Endometrial microvascular endothelial cells (primary cell): ENCODE data around the gene CD8A. TPM values are rescaled to one million over a fixed set of nuclear protein-coding genes. Genes with fewer than 3 reads are reported as not detected.
"Not testable (repeated sequence)": the region's sequence is repeated elsewhere in the genome, so short reads cannot be mapped to it uniquely, and the experiment has no call there.

Experiments used
- in situ Hi-C: cut with HindIII; loops from 2 replicates; pipeline ENCODE4 v1.10.0; 2017; ENCODE audit warnings: low sequenced_read_pairs, low pct_unique_long_range_greater_than_20kb; ENCODE audit errors: inconsistent ontology term
- total RNA-seq: library from RNA; depleted of rRNA; stranded (reverse); fragments of >200 nt; gene quantifications from one replicate; pipeline ENCODE4 v1.2.3, GENCODE V29; 2015; ENCODE audit errors: inconsistent ontology term

Gene CD8A
- total RNA-seq: not detected

DNA sequence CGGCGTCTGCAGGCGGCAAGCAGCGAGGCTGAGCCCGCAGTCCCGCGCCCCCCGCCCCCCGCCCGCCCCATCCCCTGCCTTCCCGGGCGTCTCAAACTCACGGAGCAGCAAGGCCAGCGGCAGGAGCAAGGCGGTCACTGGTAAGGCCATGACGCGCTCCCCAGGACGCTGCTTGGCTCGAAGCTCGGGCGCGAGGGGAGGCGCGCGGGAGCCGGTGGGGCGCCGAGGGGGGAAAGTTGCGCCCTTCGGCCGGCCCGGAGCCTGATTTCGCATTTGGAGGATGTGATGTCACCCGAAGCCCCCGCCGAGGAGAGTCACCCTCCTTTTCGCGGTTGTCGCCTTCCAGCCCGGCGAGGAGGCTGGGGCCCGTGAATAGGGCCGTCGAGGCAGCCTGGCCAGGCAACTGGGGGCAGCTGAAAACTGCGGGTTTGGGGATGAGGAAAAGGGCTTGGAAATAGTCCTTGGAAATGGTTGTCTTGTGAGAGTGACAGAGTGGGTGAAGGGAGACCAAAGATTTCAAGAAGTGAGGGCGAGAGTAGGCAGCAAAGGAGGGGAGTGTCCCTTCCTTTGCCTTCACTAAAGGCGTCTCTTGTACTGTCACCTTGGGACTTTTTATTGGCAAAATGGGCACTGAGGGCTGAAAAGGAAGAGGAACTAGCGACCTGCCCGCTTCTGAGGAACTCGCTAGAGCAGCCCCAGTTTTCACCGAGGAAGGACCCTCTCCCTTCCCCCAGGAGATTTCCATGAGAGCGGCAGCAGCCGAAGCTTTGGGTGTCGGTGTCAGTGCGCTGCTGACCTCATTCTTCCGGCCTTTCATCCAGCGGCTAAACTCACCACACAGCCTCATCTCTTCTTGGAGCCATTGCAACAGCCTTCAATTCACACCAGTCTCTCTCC is at the start of gene CD8A:
Gene CD8A, minus strand, starts transcription at position 238 of the 897 bp plus-strand sequence. Its CDS starts 88 bp downstream, at position 150.
- in situ Hi-C loops: no loop called here

DNA sequence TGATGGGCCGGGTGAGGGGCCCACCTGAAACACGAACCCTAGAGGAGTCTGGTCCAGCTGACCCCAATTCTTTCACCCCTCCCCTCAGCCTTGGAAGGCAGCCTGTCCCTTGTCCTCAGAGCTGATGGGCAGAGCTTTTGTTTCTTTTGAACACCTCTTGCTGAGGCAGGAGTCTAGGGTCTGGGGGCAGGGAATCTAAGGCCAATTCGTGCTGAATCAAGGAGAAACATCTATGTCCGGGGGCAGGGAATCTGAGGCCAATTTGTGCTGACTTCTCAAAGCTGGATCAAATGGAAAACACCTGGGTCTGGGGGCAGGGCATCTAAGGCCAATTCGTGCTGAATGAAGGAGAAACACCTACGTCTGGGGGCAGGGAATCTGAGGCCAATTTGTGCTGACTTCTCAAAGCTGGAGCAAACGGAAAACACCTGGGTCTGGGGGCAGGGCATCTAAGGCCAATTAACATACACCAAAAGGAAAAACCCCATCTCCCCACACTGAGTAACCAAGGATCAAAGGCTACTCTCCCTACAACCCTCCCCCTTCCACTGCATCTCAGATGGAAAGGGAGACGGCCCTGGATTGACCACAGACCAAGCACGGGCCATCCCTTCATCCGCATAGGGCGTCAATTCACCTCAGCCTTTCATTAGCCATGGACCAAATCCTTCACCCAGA is 49.3 kb upstream of the CD8A start:
- in situ Hi-C loops: not testable (repeated sequence)

DNA sequence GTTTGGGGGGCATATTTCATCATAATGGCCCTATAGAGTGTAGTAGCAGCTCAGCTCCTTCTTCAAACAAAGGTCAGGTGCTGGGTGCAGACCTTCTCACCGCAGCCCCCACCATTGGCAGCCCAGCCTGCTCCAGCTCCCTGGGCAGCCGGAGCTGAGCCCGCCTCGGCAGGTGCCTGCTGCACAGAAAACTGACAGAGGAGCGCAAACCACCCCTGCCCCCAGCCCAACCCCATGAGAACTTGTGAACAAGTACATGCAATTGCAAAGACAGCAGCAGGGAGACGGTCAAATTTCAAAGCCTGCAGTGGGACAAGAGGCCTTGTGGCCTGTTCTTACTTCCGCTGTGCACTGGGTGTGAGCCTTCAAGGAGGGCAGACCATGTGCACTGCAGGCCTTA is 48.7 kb upstream of the CD8A start:
- in situ Hi-C loops: not testable (repeated sequence)

DNA sequence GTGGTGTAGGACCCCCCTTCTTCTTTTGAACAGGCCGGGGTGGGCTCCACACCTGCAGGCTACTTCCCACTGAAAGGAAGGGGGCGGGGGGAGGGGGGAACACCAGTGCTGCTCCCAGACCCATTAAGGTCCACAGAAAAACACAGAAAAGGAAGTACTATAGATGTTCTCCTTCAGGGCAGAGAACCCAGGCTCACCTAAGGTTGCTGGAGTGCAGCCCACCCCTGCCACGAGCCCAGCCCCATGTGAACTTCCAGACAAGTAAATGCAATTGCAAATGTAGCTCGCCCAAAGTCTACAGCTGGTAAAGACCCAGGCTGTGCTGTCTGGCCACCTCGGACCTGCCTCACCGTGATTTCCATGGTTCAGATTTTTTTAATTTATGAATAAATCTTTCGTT is 47.0 kb upstream of the CD8A start:
- in situ Hi-C loops: not testable (repeated sequence)

DNA sequence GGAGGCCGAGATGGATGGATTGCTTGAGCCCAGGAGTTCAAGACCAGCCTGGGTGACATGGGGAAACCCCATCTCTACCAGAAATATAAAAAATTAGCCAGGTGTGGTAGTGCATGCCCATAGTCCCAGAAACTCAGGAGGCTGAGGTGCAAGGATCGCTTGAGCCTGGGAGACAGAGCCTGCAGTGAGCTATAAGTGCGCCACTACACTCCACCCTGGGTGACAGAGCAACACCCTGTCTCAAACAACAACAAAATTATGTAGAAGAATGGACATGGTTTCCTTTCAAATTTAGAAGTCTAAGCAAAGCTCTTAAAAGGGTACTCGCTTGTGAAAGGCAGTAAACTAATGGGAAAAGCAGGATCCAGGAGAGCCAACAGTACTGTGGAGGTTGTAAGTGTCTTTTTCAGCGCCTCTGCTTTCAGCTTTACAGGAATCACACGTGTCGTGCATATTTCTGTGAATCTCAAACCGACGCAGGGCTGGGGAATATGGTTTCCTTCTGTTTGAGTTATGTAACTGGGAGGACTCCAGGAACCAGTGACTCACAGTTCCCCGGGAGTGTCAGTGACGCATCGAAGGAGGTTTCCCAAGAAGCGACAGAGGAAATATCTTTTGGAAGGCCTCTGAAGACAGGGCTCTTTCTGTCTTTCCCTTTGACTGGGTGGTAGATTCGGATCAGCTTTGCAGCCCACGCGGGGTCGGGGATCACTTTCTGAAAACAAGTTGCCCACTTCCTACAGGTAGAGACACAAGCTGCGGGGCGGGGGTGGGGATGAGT is 46.4 kb upstream of the CD8A start:
- in situ Hi-C loops: not testable (repeated sequence)

DNA sequence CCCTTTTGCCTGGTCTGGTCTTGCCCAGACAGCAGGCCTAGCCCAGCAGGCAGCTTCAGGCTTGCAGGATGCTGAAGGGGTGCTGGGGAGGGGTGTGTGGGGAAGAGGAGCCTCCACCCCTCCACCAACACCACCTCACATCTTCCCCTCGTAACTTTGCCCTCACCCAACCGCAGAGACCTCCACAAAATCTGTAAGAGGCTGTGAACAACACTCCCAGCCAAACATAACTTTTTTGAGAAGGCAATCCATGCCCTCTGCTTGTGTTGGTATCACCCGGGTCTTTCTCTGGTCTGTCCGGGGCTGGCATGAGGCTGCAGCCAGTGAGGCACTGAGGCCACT is 44.8 kb upstream of the CD8A start:
- in situ Hi-C loops: not testable (repeated sequence)

DNA sequence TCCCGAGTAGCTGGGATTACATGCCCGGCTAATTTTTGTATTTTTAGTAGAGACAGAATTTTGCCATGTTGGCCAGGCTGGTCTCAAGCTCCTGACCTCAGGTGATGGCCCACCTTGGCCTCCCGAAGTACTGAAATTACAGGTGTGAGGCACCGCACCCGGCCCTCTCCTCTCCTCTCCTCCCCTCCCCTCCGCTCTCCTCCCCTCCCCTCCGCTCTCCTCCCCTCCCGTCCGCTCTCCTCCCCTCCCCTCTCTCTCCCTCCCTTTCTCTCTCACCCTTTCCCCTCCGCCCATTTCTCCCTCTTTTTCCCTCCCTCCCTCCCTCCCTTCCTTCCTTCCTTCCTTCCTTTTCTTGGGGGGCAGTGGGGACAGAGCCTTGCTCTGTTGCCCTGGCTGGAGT is 42.6 kb upstream of the CD8A start:
- in situ Hi-C loops: no loop called here

DNA sequence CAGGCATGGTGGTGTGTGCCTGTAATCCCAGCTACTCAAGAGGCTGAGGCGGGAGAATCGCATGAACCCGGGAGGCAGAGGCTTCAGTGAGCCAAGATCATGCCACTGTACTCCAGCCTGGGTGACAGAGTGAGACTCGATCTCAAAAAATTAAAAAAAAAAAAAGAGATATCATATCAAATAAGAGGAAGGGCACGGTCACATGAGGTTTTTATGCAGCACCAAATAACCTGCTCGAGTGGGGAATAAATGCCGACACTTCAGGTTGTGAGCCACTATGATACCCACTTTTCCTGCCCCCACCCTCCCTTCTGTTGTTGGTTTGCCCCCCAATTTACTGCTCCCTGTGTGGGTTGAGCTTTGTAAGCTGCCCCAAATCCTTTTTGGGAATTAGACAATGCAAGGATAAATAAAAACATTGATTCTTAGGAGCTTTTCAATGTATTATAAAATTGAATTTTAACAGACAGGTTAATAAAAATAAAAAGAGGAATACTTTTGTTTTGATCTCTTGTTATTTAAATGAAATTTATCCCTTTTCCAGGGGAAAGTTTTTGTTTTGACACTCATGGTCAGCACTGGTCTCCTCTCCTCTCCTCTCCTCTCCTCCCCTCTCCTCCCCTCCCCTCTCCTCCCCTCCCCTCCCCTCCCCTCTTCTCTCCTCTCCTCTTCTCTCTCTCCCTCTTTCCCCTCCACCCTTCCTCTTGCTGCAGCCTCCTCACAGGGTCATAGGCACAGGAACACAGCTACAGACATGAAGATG is 41.8 kb upstream of the CD8A start:
- in situ Hi-C loops: no loop called here

DNA sequence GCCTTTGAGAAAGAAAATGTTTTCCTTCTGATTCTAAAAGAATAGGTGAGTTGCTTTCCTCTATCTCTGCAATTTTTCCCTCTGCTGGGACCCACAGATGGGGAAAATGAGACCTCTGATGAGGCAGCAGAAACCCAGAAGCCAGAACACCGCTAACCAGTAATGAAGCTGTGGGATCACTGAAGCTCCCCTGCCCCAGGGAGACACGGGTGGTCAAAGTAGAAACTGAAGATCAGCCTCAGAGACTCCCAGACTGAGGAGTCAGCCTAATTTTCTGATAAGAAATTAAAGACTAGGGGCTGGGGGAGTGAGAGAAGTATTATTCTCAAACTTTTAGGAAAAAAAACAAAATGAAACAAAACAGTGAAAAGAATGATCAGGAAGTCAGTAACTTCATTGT is 40.8 kb upstream of the CD8A start:
- in situ Hi-C loops: no loop called here

DNA sequence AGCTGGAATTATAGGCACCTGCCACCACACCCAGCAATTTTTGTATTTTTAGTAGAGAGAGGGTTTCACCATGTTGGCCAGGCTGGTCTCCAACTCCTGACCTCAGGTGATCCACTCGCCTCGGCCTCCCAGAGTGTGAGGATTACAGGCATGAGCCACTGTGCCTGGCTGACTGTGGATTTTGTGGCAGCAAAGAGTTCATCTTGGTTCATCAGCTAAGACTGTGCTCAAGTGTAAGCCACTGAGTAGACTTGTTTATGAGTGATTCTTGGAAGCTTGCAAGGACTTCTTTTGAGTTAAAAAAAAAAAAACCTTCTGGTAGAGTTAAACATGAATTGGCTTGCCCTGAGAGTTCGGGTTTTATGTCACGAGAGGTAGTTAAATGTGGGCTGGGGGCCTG is 36.2 kb upstream of the CD8A start:
- in situ Hi-C loops: no loop called here

DNA sequence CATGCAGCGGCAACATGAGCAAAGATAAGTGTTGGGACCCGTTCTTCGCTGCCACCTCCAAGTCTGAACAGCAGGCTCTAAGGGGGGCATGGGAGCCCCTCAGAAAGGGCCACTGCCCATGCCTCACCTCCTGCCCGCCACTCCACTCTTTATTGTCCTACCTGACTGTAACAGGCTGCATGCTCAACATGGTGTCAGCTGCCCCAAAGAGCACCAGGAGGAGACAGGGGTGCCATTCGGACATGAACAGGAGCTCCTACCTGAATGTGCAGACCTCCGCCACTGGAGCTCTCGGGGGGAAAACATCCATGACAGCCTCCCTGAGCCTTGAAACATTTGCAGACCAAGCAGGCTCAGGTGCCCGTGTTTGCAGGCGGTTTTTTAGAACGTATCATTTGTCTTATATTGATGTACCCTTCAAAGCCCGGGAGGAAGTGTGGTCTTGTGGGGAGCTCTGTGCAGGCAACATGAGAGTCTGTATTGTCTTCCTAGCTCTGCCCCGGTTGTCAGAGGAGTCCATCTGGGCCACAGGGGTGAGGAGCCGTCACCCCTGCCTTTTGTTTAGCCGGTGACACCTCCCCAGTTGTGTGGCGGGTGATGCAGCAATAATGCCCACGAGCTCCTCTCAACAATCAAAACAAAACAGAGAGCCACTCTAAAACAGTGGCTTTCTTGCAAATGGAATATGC is 35.1 kb upstream of the CD8A start:
- in situ Hi-C loops: no loop called here

DNA sequence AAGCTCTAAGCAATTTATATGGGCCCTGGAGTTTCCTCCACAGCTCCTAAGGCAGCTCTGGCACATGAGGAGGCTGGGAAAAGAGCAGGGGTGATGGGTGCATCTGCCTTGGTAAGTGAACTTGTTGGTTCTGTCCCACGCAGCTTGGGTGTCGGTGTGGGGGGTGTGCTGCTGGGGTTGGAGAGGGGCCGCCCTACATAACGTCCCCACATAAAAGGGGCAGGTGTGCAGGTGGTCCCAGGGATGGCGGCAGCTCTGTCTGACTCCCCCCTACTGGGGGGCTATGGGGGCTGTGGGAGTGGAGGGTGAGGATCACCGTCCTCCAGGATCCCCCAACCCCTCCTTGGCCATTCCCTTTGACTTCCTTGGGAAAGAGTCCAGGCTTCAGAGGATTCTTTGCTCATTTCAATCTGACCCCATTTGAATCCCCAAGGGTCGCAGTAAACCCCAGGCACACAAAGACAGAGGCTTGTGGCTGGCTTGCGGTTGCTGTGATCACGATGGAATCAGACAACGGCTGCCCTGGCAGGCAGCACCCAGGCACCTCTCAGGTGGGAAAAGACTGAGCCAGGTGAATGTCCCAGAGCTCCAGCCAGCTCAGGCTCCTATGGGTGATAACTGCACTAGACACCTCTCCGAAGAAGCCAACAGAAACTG is 34.5 kb upstream of the CD8A start:
- in situ Hi-C loops: no loop called here

DNA sequence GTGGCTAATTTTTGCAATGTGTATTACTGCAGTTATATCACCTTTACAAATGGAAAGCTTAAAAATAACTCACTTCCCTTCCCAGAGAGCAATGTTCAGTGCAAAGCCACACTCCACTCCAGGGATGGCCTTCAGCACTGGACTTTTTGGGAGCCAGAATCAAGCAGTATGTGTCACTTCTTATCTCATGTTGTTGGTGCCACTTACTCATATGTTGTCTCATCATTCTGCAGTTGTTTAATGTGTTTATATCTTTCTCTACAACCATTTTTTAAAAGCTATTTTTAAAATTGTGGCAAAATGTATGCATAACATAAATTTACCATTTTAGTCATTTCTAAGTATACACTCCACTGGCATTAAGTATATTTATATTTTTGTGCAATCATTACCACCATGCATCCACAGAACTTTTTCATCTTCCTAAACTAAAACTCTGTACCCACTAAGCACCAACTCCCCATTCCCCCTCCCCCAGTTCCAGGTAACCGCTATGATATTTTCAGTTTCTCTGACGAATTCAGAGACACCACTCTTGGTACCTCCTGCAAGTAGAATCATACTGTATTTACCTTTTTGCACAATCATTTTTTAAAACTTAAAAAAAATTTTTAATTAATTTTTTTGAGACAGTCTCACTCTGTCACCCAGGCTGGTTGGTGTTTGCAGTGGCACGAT is 32.1 kb upstream of the CD8A start:
- in situ Hi-C loops: no loop called here

DNA sequence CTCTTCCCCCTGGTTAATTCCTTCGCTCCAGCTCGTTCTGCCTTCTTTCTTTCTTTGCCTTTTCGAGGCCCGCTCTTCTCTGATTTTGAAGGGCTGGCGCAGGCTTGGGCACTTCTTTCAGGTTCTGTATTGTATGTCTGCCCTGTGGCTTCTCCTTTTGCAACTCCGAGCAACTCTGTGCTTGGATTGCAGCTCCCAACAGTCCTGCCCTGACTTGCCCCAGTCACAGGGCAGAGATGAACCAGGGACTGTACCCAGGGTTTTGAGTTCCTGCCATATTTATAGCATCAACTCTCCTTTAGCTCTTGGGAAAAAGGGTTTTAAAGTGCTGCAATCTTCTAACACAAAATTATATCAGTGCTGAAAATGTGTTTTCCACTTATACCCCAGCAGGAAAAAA is 31.1 kb upstream of the CD8A start:
- in situ Hi-C loops: no loop called here

DNA sequence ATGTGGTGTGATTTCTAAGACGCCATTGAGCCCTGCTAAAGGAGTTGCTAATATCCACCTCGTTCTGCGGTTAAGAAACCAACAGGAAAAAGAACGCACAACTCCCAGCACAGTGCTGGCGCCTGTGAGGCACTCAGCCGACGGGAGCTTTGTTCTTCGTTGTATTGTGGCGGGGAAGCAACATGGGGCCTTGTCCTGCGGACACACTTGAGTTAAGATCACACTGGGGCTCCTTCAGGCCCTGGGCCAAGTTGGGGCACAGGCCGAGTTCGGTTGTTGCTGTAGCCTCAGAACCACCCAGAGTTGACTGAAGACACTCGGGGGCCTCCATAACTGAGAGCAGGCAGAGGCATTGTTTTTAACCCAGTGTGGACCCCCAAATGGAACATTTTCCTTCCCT is 30.6 kb upstream of the CD8A start:
- in situ Hi-C loops: no loop called here

DNA sequence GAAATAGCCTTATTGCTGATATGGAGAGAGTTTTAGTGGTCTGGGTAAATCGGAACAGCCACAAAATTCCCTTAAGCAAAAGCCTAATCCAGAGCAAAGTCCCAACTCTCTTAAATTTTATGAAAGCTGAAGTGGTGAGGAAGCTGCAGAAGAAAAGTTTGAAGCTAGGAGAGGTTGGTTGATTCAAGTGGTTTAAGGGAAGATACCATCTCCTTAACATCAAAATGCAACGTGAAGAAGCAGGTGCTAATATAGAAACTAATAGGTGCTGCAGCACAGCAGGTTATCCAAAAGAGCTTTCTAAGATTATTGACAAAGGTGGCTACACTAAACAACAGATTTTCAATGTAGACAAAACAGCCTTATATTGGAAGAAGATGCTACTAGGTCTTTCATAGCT is 28.2 kb upstream of the CD8A start:
- in situ Hi-C loops: no loop called here

DNA sequence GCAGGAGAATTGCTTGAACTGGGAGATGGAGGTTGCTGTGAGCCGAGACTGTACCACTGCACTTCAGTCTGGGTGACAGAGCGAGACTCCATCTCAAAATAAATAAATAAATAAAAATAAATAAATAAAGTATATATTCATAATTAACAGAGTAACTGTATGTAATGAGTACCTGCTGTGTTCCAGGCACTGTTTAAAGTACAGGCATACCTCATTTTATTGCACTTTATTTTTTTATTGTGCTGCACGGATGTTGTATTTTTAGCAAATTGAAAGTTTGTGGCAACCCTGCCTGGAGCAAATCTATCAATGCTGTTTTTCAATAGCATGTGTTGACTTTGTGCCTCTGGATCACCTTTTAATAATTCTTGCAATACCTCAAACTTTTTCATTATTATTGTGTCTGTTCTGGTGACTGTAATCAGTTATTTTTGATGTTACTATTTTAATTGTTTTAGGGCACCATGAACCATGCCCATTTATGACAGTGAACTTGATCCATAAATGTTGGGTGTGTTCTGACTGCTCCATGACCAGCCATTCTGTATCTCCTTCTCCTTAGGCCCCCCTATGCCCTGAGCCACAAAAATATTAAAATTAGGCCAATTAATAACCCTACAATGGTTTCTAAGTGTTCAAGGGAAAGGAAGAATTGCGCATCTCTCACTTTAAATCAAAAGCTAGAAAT is 27.5 kb upstream of the CD8A start:
- in situ Hi-C loops: no loop called here
